Body of pancreas (tissue), 4 donors: ENCODE measurements around the gene SLC45A3. TPM values are rescaled to one million over a fixed set of nuclear protein-coding genes. Genes with fewer than 3 reads are reported as not detected.

Experiments
- ATAC-seq: fragments of 150-250 bp; one replicate; pipeline ENCODE4 v1.9.1; 2016
- DNase-seq, 4 donors: peaks; one replicate each; pipeline ENCODE4 v3.0.0-alpha.2; 2019
- H3K27ac ChIP-seq, 4 donors: fragments of 200-600 bp; sonication (generic); 1 replicate in 3 of 4; 2 replicates in 1 of 4; pipeline versions ENCODE4 v1.5.1 to v1.6.1; 2016 to 2019; ENCODE audit warnings: mild to moderate bottlenecking in 1 of 4, mixed read lengths in 1 of 4, moderate library complexity in 1 of 4
- H3K27me3 ChIP-seq, 2 donors: fragments of 200-600 bp; sonication (generic); one replicate each; pipeline ENCODE4 v1.6.0; 2016; ENCODE audit warnings: mild to moderate bottlenecking in 1 of 2
- H3K36me3 ChIP-seq, 2 donors: fragments of 200-600 bp; sonication (generic); replicated peaks in 1 of 2; 2 replicates each; pipeline ENCODE4 v1.5.1; 2016; ENCODE audit warnings: low read depth in 2 of 2; ENCODE audit not compliant: insufficient read depth in 1 of 2
- H3K4me1 ChIP-seq: fragments of 200-600 bp; sonication (generic); one replicate; pipeline ENCODE4 v1.6.0; 2016
- H3K4me3 ChIP-seq, 2 donors: fragments of 200-600 bp; sonication (generic); 1 replicate in 1 of 2; 2 replicates in 1 of 2; pipeline ENCODE4 v1.5.1; 2016 to 2019
- H3K9me3 ChIP-seq, 3 donors: fragments of 200-600 bp; sonication (generic); 1 replicate in 2 of 3; 2 replicates in 1 of 3; pipeline ENCODE4 v1.5.1; 2016
- CTCF ChIP-seq, 7 experiments: fragments of 450-650 bp in 4 of 7; fragments of 200-600 bp in 3 of 7; sonication (generic) in 3 of 7; IDR thresholded peaks; one replicate each; pipeline ENCODE4 v1.5.1; 2016 to 2019; ENCODE audit warnings: antibody characterized with exemption in 7 of 7
- POLR2A ChIP-seq, 3 donors: fragments of 450-650 bp; IDR thresholded peaks; one replicate each; pipeline ENCODE4 v1.6.1; 2016; ENCODE audit warnings: antibody characterized with exemption in 3 of 3, mild to moderate bottlenecking in 2 of 3
- WGBS, 2 donors: methylation state at CpG; one replicate each; pipeline ENCODE4 v1.1.5; 2017; 5-methylcytosine and 5-hydroxymethylcytosine counted together
- intact Hi-C: fragments of 100-400 bp; cut with DNase I; formaldehyde crosslinking; loops from one replicate; pipeline ENCODE4 v1.15.1; 2023
- total RNA-seq, 2 donors: library from RNA; depleted of rRNA; stranded (reverse); fragments of >200 nt; gene quantifications; one replicate each; pipeline ENCODE4 v1.1.0, GENCODE V29; 2016

The SLC45A3 gene
- total RNA-seq, 2 donors from 2014 or later = 1.3 to 1.6 TPM

GRCh38 chr1:205668951-205669340, 11.4 kb downstream of the SLC45A3 start:
- Histone ChIP-seq H3K27me3 (no peaks in the 10 kb centered on the region), H3K27ac (no peak overlapping the region), H3K4me3 (no peak overlapping the region), H3K36me3 (no peaks in the 10 kb centered on the region), H3K9me3 (no peaks in the 10 kb centered on the region), H3K4me1 (peaks cover 18% of the 10 kb centered on the region)
- ATAC-seq (no peak), DNase-seq (no peak)
- 71 to 76% methylated on average over 3 to 5 of the region's 5 CpGs for WGBS, 2 donors
- intact Hi-C loops = loop anchor here (10.0 kb wide), 1 partner anchor 306 kb away; no protein-coding TSS in a partner anchor
- no peak for TF ChIP-seq CTCF (IDR thresholded peaks at IDR 0.05)
- no peak for TF ChIP-seq POLR2A (IDR thresholded peaks at IDR 0.05)

GRCh38 chr1:205667909-205668643, 12.2 kb downstream of the SLC45A3 start:
- intact Hi-C loops = loop anchor here (10.0 kb wide), 1 partner anchor 307 kb away; no protein-coding TSS in a partner anchor

GRCh38 chr1:205666372-205667166, 13.7 kb downstream of the SLC45A3 start:
- TF ChIP-seq CTCF (IDR thresholded peaks at IDR 0.05) = no peak
- TF ChIP-seq POLR2A (IDR thresholded peaks at IDR 0.05) = no peak
- WGBS, 2 donors = 73 to 86% methylated on average over 6 of the region's 6 CpGs
- H3K4me1 ChIP-seq = peaks cover 18% of the 10 kb centered on the region
- no peaks in the 10 kb centered on the region for H3K36me3 ChIP-seq
- H3K9me3 ChIP-seq = no peaks in the 10 kb centered on the region
- DNase-seq (no peak), ATAC-seq (no peak)
- H3K4me3 ChIP-seq = no peak overlapping the region
- intact Hi-C loops = loop anchor here (10.0 kb wide), 1 partner anchor 308 kb away; no protein-coding TSS in a partner anchor
- H3K27me3 ChIP-seq = no peaks in the 10 kb centered on the region
- no peak overlapping the region for H3K27ac ChIP-seq

More at GRCh38 chr1:205667909-205668643, 12.2 kb downstream of the SLC45A3 start:
- DNase-seq (no peak), ATAC-seq (no peak)
- Histone ChIP-seq H3K27ac (no peak overlapping the region), H3K4me1 (peaks cover 18% of the 10 kb centered on the region), H3K9me3 (no peaks in the 10 kb centered on the region), H3K27me3 (no peaks in the 10 kb centered on the region), H3K4me3 (no peak overlapping the region), H3K36me3 (no peaks in the 10 kb centered on the region)
- WGBS, 2 donors = 76 to 85% methylated on average over 11 of the region's 11 CpGs
- TF ChIP-seq CTCF (IDR thresholded peaks at IDR 0.05) (no peak), POLR2A (IDR thresholded peaks at IDR 0.05) (no peak)

GRCh38 chr1:205665201-205666045, 14.9 kb downstream of the SLC45A3 start:
- Histone ChIP-seq H3K27me3 (no peaks in the 10 kb centered on the region), H3K36me3 (no peaks in the 10 kb centered on the region), H3K4me3 (no peak overlapping the region), H3K9me3 (no peaks in the 10 kb centered on the region), H3K27ac (peak overlapping the region in 1 of 4 donors; percentile 10), H3K4me1 (peaks cover 9% of the 10 kb centered on the region)
- WGBS, 2 donors = 70 to 83% methylated on average over 8 to 9 of the region's 9 CpGs
- no peak for ATAC-seq
- DNase-seq = no peak
- intact Hi-C loops = loop anchor here (10.0 kb wide), 1 partner anchor 309 kb away; no protein-coding TSS in a partner anchor
- TF ChIP-seq CTCF (IDR thresholded peaks at IDR 0.05) (no peak), POLR2A (IDR thresholded peaks at IDR 0.05) (no peak)
